Measurements from ENCODE around the gene EMX1.

Gene EMX1

GRCh38 chr2:72945450-72946019, 28.2 kb downstream of the EMX1 start:
- no peak for DNase-seq

GRCh38 chr2:72946466-72946865, 29.1 kb downstream of the EMX1 start:
- DNase-seq: no peak

- no peak for DNase-seq
Measured at GRCh38 chr2:72947952-72948830, 30.9 kb downstream of the EMX1 start.

- no peak for DNase-seq
Measured at GRCh38 chr2:72949045-72949444, 31.7 kb downstream of the EMX1 start.

- no peak for DNase-seq
Measured at GRCh38 chr2:72949642-72950041, 32.3 kb downstream of the EMX1 start.

- DNase-seq: no peak
Measured at GRCh38 chr2:72950558-72951255, 33.4 kb downstream of the EMX1 start.

- no peak for DNase-seq
Measured at GRCh38 chr2:72951303-72952095, 34.2 kb downstream of the EMX1 start.

GRCh38 chr2:72952110-72952823, 34.9 kb downstream of the EMX1 start:
- DNase-seq: no peak

GRCh38 chr2:72952961-72953360, 35.6 kb downstream of the EMX1 start:
- DNase-seq: no peak

- DNase-seq: no peak
Measured at GRCh38 chr2:72953528-72953927, 36.2 kb downstream of the EMX1 start.

- no peak for DNase-seq
Measured at GRCh38 chr2:72953976-72954375, 36.7 kb downstream of the EMX1 start.

GRCh38 chr2:72954376-72955227, 37.3 kb downstream of the EMX1 start:
- no peak for DNase-seq

- no peak for DNase-seq
Measured at GRCh38 chr2:72955228-72956049, 38.1 kb downstream of the EMX1 start.

GRCh38 chr2:72956050-72956395, 38.7 kb downstream of the EMX1 start:
- DNase-seq: no peak

- DNase-seq: no peak
Measured at GRCh38 chr2:72956936-72957335, 39.6 kb downstream of the EMX1 start.

- no peak for DNase-seq
Measured at GRCh38 chr2:72958542-72959385, 41.4 kb downstream of the EMX1 start.

GRCh38 chr2:72959554-72959953, 42.2 kb downstream of the EMX1 start:
- DNase-seq: no peak

GRCh38 chr2:72959995-72960981, 43.0 kb downstream of the EMX1 start:
- no peak for DNase-seq
